ENCODE data around the gene RPL29.

Gene RPL29

DNA sequence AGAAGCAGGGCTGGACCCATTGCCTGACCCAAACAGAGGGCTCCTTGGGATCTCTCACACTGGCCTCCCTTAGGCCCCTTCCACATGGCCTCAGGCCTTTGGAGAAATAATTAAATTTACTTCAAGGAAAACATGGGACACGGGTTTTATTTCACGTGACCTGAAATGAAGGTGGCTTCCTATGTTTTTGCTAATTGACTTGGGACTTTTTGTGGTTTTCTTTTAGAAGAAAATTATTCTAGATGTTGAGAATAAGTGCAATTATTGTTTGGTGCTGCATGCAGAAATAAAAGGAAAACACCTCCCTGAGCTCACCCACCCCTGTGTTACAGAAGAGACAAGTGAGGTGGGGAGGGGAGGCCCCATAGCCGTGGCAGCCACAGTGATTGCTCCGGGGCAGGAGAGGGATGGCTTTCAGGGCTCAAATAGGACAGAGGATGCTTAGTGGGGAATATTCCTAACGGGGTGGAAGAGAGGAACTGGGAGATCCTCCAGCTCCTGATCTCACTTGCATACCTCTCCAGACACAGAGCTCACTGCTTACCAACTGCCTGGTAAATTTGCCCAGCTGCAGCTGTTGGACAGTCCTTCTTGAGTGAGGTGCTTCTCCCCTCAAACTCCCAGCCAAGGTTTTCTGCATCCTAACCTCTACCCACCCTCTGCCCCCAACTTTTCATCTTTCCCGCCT, 29.2 kb upstream of the RPL29 start:
- no peak for DNase-seq

DNA sequence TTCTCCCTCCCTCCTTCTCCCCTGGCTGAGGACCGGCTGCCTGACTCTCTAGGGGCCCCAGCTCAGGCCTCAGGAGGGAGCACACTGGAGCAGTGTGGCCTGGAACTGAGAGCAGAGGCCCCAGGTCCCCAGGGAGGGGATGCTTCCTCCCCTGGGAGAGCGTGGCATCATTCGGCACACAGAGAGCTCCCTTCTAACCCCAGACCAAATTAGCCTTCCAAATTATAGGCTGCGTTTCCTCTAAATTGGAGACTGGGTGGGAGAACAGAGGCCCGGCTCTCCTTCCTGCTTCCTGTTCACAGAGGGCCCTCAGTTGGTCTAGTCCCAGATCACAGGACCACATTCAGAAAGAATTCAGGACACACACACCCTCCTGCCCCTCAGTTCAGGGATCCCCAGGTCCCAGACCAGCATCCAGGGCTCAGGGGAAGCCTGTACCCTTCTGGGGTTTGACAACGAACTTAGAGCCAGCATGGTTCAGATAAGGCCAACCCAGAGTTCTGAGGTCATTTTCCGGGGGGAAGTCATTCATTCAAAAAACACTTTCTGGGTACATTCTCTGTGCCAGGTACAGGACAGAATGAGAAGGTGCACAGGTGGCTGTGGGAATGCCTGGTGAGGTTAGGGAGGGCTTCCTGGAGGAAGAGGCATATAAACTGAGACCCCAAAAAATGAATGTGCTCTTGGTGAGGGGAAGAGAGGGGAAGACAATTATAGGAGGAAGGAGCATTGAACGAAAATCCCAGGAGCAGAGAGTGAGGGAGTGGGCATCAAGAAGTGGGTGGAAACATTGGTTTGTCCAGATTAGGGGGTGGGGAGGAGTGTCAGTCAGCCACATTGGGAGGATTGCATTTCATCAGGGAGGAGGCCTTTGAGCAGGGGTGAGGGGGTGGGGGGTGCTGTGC, 28.4 kb upstream of the RPL29 start:
- DNase-seq: no peak

DNA sequence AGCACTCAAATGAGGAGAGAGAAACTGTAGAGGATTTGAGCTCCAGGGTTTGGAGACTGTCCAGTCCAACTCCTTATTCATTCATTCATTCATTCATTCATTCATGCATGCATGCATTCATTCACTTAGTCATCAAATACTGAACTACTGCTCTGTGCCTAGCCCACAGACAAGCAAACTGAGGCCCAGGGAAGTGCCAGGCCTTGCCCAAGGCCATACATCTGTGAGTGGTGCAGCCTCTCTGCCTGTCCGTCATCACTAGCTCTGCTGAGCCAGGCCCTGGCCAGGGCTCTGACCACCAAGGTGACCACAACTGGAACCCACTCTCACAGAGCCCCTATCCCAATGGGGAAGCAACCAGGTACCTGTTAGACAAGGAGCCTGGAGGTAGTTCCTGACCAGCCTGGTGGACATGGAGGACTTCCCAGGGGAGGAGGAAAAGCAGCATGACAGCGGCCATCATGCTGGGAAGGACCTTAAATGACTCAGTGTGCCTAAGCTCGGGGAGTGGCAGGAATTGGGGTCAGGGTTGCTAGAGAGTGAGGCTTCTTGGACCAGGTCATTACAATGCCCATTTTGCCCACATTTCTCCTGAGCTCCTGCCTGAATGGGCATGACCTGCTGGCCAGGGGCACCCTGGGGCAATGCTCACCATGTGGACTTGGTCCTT, 27.5 kb upstream of the RPL29 start:
- DNase-seq: no peak

DNA sequence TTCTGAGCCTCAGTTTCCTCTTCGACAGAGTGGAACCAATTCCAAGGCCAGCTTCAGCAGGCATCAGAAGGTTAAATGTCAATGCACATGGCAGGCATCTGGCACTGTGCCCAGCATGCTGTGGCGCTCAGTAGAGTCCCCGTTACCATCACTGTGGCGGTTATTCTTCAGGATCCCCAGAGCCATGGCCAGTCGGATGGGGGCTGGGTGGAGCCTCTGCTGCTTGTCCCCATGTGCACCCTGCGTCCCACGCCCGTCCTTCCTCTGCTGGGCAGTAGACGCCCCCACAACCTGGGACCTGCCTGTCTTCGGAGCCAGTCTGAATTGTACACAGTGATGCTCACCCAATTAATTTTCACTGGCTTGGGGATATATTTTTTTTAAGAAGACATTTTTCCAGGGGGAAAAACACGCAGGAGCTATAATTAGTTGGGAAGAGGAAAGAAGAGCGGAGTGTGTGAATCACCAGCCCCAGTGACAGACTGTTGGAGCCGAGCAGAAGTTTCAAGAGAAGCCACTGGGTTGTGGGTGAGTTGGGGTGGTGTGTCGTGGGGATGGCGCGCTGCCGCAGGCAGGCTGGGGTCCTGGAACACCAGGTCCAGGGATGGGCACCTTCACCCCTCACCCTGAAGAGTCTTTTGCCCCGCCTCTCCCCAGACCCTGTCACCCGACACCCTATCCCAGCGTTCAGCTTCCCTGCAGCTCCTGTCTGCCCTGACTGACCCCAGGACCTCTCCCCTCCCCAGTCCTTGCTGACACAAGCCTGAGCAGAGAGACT, 26.8 kb upstream of the RPL29 start:
- no peak for DNase-seq

DNA sequence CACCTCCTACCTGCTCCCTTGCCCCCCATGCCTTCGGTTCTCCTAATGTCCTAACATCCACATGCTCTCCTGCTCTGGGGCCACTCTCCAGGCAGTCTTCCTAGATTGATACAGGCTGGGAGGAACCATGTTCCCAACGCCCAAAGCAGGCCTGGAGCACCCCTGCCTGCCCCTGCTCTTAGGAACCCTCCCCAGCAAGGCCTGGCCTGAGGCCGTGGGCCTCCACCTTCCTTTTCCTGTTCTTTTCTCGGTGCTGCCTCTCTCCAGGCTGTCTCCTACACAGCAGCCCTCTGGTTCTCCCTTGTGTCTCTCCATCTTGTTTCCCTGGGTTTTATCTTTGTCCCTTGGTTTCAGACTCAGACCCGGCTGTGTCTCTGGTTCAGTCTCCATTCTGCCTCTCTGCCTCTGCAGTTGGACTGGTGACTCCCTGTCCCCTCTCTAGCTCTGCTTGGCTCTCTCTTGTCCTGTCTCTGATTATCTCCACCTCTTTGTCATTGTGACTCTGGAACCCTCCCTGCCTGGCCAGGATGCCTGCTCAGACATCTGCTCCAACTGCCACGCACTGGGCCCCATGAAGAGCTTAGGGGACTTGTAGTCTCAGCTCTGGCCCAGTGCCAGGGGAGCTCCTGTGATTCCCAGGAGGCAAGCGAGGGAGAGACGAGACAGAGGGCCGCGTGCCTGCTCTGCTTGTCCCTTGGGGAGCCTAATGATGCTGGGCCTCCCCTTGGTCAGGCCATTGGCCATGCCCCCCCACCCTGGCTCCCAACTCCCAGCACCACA, 26.0 kb upstream of the RPL29 start:
- DNase-seq: no peak

DNA sequence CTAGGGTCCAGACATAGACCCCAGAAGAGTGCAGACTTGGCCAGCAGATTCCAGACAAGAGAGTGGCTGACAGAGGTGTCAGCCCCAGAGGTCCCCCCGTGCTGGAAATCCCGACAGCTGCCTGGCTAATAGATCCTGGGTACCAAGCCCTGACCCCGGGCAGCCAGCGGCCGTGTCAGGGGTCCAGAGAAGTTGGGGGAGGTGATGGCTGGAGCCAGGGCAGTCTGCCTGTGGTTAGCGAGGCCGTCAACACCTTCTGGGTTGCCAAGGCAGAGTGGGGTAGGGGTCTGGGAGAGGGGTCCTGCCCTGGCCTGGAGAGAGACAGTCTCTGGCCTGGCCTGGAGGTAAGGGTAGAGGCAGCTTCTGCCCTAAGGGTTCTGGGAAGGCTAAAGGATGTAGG, 25.1 kb upstream of the RPL29 start:
- no peak for DNase-seq

DNA sequence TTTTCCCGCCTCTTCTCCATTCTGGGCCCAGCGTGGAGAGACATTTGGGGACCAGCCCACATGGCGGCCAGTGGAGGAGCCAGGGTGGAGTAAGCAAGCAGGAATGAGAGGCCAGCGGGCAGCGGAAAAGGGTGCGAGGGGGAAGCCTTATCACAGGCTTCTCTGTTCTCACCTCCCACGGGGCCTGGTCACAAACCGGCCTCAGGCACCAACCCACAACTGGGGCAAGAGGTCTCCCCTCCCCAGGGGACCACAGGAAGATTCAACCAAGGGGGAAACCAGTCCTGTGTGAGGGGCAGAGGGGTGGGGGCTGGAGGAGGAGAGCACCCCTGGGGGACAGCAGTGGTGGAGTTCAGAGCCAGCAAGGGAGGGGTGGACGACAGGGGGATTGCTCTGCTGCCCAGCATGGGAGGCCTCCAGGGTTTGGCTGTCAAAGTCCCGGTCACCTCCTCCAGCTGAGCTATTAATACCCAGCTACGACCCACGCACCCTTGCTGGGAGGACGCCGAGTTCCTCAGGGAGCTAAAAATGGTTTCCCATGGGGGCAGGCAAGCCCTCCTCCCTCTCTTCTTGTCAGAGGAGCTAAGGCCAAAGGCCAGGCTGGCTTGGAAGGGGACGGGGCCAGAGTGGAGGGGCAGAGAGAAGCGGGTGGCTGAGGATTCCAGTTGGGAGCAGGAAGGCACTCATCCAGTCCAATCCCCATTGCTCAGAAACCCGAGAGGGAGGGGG, 23.8 kb upstream of the RPL29 start:
- no peak for DNase-seq

DNA sequence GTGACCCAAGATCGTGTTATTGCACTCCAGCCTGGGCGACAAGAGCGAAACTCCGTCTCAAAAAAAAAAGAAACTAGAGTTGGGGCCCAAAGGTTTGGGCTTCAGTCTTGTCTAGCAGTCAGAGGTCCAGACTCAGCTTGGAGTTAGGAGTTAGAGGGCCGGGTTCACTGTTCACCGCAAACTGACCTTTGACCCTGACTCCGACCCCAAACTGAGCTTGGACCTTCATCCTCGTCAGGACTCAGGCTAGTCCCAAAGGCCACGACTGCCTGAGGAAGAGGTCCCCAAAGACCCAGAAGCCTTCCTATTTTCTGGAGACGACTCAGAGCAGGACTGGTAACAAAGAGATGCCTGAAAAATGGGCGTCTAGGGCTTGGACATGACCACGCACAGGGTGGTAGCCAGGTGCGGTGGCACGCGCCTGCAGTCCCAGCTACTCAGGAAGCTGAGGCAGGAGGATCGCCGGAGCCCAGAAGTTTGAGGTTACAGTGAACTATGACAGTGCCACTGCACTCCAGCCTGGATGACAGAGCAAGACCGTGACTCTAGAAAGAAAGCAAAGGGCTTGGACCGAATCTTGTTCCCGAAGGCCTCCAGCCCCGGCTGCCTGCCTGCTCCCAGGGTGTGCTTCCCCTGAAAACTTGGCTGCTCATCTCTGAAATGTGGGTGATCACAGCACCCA, 22.8 kb upstream of the RPL29 start:
- no peak for DNase-seq

DNA sequence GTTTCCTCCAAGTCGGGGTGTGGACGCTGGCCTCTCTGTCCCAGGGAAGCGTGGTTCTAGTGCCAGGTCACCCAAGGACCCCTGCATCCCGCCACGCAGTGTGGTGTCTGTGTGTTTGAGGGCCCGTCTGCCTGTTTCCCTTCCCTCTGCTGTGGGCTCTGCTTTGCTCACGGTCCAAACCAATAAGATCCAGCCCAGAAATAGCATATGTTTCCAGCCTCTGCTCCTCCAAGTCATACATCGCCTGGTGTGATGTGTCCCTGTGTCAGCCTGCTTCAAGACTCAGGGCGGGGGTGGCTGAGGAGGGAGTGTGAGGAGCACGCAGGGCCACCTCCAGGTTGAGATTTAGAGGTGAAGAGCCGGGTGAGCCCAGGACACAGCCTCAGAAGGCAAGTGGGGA, 21.9 kb upstream of the RPL29 start:
- DNase-seq: no peak

DNA sequence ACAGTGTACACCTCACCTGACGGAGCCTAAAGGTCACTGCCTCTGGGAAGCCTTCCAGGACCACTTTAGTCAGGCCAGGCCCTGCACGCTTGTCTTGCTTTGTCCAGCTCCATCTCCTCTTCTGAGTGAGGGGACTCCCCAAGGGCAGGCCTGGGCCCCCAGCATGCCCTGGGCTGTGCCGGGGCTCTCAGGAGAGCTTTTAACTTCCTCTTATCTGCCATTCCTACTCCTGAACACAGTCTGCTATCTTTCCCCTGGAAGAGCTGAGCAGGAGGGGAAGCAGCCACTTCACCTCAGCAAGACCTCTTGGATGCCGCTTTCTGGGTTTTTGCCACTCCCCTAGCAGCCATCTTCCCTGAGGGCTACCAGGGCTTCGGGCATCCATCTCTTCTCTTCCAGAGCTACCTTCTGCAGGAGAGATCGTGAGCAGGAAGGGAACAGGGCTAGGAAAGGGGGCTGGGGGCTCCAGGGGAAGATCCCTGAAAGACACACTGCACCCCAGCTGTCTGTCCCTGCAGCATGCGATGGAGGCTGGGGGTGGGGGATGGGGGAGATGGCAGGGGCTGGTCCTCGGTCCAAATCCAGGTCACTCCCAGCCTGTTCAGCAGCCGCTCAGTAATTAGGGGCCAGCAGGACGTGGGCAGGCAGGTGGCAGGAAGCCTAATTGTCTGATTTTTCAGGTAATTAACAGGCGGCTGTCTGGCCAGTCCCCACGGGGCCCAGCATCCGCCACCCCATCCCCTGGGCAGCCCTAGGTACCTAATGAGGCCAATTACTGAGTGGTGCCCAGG, 19.9 kb upstream of the RPL29 start:
- DNase-seq: no peak

DNA sequence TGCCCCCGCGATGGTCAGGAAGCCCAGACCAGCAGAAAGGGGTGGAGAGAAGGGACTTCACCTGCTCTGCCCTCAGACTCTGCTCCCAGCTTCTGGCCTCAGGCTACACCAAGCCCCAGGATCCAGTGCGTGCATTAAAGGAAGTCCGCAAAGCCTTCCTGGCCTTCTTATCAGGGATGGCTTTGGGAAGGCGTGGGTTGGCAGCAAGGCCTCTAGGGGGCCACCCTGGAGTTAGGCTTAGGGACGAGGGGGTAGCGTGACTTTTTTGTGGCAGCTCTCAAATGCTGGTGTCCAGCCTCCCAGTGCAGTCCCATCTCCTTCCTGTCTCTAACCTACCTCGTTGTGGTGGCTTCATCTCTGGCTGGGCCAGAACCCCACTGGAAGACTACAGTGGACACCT, 18.9 kb upstream of the RPL29 start:
- no peak for DNase-seq

DNA sequence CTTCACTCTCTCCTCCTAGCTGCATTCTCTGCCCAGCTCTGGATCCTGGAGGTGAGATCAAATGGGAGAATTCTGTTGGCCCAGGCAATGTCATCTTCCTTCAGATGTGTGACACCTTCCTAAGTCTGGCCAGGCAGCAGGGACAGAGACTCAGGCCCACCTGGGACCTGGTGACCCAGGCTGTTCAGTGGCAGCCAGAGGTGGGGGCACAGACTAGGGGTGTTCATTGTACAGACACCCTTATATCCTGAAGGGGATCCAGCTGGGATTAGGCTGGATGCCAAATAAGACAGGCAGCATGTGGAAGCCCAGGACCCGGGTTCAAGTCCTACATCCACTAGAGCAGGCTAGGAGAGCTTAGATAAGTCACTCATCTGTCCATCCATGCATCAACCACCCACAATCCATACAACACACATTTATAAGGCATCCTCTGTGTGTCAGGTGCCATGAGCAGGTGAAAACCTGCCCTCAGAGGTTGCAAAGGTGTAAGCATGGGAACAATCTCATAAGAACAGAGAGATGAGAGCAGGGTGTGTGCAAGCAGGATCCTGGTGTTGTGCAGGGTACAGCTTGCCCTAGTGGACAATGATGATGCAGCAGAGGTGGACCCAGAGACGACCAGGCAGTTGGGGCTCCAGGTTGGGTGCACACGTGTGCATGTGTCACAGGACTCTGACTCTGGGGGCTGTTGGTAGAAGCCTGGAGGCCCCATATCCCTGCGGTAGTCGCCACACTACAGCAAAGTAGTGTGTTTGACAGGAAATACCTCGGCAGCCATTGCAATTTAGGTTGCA, 18.3 kb upstream of the RPL29 start:
- no peak for DNase-seq

DNA sequence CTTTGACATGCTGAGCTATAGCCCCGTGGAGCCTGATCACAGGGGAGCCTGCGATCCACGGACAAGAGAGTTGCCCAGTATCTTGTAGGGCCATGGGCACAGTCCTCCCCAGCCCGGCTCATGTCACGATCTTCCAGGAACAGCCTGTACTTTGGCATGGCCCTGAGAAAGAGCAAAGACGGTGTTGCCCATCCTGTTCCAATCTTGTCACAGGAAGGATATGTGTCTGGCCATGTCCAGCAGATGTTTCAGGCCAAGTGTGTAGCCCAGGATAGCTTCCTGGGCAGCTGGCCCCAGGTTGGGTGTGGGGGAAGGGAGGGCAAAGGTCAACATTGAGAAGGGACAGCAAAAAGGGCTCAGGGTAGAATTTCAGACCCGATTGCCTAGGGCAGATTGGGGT, 17.0 kb upstream of the RPL29 start:
- DNase-seq: no peak

DNA sequence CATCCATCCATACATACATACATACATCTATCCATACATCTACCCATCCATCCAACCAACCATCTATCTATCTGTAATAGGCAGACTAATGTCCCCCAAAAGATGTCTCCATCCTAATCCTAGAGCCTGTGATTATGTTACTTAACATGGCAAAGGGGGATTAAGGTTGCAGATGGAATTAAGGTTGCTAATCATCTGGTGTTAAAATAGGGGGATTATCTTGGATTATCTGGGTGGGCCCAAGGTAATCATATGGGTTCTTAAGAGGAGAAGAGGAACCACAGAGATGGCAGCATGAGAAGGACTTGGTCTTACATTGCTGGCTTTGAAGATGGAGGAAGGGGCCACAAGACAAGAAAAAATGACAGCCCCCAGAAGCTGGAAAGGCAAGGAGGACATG, 14.7 kb upstream of the RPL29 start:
- no peak for DNase-seq

DNA sequence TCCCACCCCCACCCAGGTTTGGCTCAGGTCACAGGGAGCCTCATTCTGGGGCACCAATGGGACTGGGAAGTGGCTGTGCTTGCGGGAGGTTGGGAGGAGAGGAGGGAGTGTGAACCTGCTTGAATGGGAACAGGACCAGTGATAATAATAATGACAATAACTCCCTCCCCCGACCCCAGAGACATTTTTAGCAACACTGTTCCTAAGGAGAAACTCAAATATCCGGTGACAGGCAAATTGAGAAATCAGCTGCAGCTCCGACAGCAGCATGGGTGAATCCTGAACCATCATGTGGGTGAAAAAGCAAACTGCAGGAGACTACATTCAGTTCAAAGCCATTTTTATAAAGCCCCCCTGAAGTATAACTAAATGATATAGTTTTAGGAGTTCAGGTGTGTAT, 11.6 kb upstream of the RPL29 start:
- DNase-seq: no peak

DNA sequence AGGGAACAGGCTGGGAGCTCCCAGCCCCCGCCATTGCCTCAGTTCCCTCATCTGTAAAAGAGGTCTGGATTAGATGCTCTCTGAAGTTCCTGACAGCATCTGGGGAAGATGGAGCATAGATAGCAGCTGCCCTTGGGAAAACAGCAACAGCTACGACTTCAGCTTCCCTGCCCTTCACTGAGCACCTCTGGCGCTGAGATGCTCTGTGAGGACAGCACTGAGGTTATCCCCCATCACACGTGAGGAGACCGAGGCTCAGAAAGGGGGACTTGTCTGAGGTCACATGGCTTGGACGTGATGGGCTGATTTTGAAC, 11.1 kb upstream of the RPL29 start:
- no peak for DNase-seq

DNA sequence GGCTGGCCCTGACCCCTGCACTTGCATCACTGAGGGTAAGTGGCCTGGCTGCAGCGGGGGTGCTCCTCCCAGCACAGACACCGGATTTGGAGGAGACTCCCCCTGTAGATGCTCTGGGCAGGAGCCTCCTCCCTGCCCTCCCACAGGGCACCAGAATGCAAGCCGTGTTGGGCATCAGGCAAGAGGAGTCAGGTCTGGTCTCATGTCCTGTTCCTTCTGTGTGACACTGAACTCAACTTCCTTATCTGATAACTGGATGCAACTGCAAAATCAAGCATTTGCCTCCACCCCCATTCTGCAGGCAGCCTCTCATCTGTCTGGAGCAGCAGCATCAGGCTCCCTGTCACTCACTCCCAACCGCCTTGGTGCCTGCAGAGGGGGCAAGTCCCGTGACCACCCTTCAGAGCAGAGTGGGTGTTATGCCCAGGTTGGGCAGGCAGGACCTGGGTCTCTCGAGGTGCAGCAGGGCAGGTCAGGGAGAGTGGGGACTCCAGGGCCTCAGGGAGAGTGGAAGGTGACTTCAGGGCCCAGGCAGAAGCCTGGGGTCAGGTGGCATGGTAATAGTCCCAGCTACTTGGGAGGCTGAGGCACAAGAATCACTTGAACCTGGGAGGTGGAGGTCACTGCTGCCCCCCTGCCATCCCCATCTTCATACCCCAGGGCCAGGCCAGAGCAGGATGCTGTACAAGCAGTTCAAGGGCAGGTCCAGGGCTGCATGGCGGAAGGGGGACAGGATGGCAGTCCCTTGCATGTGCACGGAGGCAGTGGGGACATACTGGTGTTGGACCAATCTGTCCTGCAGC, 10.5 kb upstream of the RPL29 start:
- no peak for DNase-seq

DNA sequence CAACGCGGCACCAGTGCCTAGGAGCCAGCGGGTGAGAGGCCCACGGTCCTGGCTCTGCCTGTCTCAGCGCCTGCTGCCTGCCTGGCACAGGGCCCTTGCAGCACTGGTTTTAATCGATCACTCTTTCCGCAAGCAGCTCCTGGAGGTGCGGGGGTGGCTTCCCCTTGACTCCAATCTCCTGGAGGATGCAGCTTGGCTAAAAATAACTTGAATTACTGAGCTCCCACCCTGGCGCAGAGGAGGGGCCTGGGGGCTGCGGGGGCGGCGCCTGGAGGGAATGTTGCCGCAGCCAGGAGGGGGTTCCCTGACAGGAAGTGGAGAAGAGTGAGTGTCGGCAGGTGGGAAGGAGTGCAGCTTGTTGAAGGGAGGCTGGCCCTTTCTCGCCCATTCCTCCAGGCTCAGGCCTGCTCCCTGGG, 9.9 kb upstream of the RPL29 start:
- no peak for DNase-seq
